Inflammatory macrophage treated with lipopolysaccharide for 1 hour (primary cell): ENCODE results near the gene RNF43.
"Not testable (repeated sequence)": the region's sequence is repeated elsewhere in the genome, so short reads cannot be mapped to it uniquely, and the experiment has no call there.

ENCODE experiments used
- DNase-seq, 2 donors: peaks; one replicate each; pipeline ENCODE4 v3.0.0-alpha.2; 2020 to 2022

The RNF43 gene

DNA sequence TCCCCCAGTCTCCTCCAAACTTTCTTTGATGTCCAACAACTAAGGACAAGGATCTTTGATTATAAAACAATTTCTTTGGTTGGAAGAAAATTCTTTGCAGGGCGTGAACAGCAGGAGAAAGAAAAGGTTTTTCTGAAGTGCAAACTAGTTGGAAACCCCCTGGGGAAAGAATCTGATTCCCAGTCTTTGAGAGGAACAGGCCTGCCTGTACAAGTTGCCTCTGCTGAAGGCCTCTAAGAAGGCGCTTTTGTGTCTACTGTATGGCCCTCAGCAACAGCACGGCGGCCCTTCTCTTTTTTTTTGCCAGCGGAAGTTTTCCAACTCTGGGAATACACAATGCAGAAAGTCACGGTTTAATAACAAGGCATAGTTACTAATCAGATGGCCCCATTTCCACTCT, 14.0 kb downstream of the RNF43 start:
- no peak for DNase-seq

DNA sequence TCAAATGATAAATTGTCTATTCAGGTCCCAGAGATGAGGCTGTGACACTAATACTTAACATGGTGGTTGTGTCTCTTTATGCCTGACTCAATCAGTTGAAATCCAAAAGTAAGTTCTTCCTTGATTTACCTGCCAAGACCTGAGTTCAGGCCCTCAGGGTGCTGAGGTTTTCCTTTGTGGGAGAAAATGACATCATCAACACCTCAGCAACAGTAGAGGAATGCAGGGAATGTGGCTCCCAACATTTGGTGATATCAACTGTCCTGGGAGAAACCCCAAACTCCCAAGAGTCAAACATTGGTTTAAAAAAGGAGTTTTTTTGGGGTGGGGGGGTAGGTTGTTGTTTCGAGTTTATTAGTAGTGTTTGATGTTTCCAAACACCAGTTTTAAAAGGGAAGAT, 14.7 kb downstream of the RNF43 start:
- DNase-seq = no peak

DNA sequence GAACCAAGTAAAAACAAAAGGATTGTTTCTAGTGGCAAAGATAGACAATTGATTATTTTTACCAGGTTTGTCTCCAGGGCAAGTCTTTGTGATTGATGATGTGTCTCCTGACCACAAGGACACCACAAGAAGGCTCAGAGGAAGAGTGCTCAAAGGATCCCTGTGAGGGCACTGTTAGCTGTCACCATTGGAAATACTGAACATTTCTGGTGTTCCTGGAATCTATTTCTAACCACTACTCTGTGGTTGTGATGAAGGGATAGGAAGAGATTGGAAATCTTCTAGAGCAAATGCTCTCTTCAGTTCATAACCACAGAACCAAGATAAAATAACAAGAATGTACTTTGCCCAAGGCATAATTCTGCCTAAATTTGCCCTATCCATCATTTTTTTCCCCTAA, 15.3 kb downstream of the RNF43 start:
- DNase-seq = no peak

DNA sequence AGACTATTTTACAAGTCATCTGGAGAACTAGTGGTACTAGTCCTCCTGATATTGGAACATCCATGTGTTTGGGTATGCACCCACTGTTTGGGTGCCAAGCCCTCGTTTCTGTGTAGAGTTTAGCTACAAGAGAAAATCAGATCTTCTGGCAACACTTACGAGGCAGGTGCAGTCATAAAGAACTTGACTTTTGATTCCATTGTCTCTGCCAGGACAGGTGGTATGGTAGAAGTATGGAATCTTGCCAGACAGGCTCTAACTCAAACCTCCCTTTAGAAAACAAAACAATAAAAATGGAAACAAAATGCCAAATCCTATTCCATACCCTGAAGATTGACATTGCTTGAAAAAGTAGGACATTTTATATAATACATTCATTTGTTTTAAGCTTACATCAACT, 16.0 kb downstream of the RNF43 start:
- DNase-seq = no peak

DNA sequence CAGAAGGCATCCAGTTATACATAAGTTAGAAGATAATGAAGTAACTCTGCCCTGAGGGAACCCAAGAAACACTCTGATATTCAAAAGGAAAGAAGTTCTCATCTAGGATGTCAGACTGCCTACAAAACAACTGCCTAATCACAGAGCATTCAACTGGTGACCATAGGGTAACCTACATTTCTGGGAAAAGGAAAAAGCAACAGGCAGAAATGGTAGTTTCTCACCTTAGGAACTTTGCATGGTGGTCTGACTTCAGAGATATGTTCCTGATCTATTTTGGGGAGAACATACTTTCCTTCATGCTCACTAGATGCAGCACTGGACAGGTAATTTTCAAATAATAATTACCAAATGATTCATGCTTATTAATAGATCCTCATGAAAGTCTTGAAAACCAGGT, 16.5 kb downstream of the RNF43 start:
- DNase-seq = no peak

DNA sequence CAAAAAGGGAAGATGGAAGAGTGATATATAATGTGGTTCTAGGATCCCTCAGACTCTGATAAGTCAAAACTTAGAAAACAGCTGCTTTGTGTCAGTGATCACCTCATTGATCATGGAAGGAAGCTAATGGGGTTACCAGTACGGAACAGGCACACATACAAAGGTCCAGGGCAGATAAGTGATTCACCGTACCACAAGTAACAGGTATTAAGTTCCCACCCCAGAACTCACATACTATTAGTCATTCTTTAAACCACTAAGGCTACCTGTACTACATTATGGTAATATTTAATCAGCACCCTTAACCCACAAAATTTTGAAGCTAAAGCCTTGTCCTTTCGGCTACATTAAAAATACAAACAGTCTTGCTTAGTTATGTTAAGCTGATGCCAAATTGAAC, 17.4 kb downstream of the RNF43 start:
- no peak for DNase-seq

DNA sequence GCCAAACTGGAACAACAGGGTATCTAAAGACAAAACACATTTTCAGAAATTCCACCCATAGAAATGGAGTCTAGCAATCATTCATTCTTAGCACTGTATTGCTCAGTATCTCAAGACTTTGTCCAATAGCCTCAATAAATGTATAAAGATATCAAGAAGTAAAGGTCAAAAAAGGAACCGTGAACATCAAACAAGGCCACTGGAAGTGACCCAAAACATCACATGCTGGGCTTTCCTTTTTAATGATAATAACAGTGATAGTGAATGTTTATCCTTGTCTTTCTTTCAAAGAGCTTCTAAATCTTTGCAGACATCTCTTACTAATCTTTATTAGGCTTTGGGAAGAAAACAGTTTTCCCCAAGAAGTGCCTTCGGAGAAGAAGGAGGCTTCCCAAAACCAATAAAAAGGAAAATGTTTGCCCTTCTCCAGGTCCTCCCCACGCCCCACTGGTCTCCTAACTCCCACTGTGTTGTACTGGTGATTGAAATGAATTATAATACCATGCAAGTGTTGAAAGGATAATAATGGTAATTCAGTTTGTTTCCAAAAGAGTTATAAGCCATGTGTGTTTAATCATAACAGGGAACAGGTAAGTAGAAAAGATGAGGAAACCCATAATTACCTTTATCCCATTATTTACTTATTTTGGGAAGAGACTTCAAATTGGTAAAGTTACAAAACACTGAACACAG, 18.6 kb downstream of the RNF43 start:
- DNase-seq = no peak

DNA sequence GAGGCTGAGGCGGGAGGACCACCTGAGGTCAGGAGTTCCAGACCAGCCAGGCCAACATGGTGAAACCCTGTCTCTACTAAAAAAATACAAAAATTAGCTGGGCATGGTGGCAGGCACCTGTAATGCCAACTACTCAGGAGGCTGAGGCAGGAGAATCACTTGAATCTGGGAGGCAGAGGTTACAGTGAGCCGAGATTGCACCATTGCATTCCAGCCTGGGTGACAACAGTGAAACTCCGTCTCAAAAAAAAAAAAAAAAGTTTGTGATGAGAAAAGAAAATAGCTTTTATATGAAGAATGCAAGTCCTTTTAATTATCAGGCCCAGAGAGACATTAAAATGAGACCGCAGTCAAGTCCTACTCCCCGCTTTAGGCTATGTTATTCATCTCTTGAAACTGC, 19.9 kb downstream of the RNF43 start:
- DNase-seq = not testable (repeated sequence)

DNA sequence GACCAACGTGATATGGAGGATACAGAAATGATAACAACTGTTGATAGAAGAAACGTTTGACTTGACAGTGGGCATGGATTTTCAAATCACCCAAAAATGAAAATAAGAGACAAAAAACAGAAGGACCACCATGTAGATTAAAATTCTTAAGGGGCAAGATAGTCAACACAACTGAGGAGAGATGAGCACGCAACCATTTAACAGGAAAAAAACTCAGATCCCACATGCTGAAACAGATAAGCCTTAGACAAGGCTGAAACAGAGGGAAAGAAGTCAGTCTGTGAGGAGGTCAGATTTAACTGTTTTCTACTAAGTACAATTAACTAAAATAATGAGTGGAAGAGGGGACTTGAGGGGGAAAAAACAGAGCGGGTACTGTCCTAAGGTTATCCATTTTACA, 21.2 kb downstream of the RNF43 start:
- DNase-seq = no peak

DNA sequence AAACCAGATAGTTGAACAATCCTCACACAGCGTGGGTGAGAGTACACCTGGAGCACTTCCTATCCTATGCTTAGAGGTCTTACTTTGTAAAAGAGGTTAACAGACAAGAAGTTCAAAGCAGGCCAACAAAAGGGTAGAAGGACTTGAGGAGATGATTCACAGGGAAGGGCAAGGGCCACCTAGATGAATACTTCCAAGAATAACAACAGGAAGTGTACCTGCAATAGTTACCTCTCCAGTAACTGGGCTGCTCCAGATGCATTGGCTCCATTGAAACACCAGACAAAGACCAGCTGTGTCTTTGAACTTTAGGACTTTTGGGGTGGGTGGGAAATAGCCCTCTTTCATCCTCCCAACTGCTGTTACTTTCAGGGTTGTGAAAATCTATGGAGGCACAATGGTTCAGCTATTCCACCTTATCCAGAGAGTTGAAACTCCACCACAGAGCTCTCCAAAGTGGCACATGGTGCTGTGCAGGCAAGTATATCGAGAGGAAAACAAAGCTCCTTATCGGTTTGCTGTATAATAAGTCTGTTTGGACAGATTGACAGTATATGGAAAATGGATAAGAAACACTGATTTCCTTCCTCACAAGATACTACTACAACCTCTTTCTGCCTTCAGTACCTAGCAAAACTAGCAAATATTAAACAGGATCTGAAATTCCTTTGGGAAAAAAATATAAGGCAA, 22.7 kb downstream of the RNF43 start:
- no peak for DNase-seq

DNA sequence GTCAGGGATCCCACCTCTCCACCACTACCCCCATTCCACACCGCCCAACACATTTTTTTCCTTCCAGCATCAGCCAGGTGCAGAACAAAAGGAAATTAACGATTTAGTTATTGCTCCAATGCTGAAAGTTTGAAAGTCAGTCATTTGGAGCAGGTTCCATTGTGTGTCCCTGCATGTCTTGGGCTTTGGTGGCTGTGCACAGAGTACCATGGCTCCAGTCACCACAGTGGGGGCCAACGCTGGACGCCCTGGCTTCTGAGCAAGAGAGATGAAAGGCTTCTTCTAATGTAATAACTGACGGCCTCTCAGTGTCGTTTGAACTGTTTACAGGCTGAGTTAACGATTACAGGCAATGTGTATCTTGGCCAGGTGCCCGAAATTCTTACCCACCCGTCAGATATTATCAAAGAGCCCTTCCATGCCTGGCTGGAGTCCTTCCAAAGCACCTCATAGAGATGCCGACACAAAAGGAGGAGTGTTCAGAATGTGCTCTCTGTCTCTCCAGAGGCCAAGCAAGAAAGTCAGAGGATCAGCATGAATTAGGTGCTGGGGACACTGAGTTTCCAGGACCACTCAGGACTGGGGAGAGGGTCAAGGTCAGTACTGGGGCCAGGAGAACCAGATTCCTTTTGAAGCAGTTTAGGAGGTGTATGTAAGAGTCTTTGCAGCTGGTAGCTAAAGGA, 25.9 kb downstream of the RNF43 start:
- no peak for DNase-seq

DNA sequence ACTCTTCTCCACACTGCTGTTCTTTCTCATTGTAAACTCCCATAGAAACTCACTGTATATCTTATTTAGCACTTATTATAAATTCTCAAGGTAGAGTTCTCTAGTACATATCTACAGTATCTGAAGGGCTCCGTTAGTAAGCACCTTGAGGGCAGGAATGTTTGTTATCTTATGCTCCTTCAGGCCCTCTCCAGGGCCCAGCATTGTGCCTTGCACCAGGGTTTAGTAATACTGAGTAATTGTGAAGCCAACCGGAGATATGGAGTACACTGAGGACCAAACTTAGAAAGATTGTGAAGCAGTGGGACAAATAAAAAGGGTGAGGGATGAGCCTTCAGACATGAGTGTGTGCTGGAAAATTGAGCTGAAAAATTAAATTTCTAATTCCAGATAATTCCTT, 26.4 kb downstream of the RNF43 start:
- DNase-seq = no peak

DNA sequence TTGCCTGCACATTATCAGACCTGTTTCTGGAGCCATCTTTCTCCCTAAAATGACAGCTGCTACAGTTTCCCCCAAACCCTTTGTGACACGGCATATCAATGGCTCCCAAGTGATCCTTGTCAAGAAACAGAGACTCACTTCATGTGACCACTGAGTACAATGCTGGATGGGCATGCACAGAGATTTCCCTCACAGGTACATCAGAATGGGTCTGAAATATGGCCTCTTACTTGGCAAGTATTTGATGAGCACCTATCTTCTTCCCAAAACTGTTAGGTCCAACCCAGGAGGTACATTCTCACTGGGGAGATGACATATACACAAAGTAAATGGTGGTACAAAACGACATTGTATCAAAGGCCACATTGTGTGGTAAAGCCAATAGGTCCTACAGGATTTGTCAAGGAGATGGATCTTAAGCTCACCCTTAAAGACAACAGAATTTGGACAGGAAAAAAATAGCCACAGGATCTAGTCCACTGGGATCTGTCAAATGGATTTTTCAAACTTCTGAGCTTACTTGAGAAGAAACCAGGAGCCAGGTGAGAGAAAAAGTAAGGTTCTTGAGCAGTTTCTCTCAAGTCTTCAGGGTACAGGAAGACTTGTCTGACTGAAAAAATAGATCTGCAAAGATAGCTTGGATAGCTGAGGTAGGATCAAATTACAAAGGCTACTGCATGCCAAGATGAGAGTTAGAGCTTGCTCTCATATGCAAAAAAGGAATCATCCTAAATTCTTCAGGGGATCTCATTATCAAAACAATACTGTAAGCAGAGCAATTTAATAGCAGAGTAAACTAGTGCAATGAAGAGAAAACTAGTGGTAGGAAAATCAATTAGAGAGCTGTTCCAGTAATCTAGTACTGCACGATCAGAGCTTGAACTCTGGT, 28.8 kb downstream of the RNF43 start:
- no peak for DNase-seq

DNA sequence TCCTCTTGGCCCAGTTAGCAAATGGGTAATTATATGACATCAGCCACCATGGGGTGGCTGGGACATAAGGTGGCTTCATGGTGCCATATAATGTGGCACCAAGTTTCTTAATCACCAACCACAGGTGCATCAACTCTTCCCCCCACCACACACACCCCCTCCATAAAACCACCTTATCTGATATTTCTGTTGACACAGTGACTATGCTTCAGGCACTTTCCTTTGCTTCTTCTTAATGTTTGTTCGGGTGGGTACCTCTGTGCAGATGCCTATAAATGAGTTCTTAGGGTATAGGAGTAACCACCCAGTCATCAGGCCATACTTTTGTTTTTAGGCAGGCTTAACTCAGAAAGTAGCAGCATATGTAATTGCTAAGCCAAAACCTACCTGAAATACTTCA, 29.5 kb downstream of the RNF43 start:
- no peak for DNase-seq

DNA sequence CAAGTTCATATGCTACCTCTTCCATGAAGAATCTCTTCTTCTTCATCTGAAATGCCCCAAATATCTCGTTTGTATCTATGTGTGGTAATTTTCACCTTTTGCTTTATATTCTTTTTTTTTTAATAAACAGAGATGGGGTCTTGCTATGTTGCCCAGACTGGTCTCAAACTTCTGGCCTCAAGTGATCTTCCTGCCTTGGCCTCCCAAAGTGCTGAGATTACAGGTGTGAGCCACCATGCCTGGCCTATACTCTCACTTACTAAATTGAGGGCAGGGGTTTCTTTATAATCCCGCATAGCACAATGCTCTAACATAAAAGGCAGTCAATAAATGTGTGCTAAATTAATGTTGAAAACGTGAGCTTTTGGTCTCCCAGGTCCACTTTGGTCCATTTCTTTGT, 30.6 kb downstream of the RNF43 start:
- no peak for DNase-seq

DNA sequence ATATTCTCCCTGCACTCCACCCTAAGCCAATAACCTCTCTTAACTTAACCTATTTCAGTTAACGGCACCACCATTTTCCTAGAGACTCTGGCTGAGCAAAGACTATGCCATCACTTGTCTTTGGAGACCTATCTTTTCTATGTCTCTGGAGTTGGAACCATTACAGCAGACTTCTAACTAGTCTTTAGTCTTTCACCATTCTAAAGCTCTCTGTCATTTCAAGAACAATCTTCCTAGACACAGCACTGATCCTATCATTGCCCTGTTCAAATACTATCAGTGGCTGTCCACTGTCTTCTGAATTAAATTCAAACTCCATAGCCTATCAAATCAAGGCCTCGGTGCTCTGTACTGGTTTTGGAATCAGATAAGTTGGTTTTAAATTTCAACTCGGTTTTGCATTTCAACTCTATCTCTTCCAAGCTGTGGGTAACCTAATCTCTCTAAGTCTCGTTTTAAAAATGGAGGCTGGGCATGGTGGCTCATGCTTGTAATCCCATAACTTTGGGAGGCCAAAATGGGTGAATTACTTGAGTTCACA, 31.9 kb downstream of the RNF43 start:
- no peak for DNase-seq

DNA sequence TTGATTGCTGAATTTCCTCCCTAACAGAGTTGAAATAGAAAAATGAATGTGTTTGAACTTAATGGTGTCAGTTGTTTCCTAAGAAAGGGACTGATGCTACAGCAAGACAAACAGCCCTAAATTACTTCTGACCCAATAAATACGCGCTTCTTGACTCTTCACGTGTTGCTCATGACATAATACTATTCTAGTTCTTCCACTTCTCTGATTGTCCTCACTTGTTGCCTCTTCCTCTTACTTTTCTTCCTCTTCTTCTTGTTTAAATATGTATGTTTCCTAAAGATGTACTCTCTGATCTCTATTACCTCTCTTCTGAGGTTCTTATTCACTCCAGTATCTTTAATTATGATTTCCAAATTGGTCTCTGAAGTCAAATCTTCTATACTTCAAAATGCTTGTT, 32.4 kb downstream of the RNF43 start:
- DNase-seq = peak; percentile 34 to 47

DNA sequence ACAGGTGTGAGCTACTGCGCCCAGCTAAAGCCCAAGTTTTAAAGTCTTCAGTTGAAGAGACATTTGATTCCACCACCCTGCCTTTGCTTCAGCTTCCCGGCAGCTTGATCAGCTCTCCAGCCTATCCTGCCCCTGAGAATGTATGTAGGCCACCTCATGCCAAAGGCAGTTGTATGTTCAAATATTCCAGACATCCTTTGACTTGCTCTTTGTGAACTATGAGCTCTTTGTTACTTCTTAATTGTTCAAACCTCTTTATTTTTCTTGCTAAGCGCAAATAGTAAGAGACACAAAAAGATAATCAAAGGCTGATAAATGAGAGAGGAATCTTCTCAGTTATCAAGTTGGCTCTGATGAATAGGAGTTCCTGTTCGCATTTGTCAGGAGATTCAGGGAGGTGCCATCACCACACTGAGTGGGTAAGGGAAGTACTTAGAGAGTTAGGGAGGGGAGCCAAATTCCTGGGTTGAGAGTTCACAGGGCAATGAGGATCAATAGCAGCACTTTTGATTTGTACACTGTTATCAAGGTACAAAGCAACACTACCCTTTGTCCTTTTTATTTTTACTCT, 33.4 kb downstream of the RNF43 start:
- peak; percentile 10 to 20 for DNase-seq

DNA sequence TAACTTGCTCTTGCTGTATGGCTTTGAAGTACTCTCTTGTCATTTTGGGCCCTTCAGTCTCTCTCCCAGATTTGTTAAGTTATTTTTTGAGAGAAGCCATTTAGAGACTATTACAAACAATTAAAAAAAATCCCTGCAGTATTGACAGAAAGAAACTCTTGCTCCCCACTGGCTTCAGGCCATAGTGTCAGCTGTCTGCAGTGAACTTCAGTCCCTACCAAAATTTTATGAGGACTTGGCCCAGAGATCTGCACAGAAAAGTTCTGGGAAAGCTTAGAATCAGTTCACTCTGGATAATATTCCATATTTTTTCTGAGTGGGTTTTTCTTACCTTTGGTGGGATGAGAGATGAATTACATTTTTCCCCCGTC, 34.5 kb downstream of the RNF43 start:
- DNase-seq = no peak

DNA sequence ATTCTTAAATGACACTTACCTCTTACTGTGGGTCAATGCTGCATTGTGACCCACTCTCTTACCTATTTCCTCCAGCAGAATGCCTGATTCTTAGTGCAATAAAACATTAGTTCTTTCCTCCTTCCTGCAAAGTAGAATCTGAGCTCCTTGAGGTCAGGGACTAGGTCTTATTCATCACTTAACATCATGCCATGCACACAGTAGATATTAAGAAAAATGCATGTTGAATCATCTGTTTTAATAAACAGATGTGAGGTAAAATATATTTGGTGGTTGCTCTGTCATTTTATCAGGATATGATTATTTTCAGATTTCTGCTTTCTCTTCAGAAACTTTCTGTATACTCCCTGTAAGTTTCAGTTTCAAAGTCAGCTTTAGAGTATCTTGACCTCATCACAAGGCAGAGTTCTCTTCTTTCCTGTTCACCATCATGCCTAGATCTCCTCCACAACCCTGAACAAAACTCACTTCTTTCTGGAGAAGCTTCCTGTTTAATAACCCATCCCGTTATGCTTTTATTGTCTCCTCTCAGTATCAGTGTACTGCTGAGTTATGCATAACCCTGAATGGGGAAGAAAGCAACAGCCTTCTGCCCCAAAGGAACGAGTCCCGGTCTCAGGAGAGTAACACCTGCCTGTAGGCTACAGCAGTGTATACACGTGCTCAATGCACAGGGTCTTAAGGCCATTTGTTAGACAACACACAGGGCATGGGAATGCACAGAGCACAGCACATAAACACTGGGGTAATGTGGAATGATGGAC, 35.0 kb downstream of the RNF43 start:
- peak; percentile 8 to 10 for DNase-seq

DNA sequence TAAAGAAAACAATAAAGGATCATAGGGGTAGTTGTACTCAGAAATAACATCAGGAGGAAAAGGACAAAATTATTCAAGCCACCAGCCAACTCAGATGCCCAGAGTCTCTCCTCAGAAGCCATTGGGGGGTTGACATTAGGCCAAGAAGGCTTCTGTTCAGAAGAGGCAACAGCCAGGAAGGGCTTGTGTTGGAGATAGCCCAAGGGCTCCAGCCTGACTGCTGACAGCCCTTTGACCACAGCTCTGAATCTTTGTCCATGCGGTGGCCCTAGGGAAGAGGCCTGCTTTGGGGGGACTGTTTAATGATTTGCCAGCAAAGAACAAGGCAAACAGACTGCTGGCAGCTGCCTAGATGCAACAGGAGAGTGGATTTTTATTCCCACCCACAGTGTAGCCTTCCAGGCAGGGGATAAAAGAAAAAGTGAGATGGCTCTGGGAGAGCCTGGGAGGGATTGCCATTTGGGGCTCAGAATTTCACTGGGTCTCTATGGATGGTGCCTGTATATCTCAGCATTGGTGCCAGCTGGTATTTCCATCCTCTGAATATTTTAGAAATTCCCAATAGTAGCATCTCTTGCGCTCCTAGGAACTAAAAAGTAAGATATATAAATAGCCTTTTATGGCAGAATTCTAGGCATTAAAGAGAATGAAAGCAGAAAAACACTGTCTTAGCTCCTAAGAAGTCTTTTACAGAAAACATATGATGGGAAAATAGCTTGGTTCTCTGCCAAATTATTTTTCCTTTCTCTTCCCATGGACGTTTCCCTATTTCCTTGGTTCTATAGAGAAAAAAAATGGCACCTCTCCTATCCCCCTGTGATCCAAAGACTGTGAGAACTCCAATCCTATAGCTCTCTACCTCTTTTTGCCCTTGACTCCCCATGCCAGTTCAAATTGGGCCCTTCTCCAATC, 36.0 kb downstream of the RNF43 start:
- no peak for DNase-seq
